ENCODE results near the gene GNB1.
A peak's percentile ranks its signal among the peaks of the same experiment; 100 is the strongest.

DNA sequence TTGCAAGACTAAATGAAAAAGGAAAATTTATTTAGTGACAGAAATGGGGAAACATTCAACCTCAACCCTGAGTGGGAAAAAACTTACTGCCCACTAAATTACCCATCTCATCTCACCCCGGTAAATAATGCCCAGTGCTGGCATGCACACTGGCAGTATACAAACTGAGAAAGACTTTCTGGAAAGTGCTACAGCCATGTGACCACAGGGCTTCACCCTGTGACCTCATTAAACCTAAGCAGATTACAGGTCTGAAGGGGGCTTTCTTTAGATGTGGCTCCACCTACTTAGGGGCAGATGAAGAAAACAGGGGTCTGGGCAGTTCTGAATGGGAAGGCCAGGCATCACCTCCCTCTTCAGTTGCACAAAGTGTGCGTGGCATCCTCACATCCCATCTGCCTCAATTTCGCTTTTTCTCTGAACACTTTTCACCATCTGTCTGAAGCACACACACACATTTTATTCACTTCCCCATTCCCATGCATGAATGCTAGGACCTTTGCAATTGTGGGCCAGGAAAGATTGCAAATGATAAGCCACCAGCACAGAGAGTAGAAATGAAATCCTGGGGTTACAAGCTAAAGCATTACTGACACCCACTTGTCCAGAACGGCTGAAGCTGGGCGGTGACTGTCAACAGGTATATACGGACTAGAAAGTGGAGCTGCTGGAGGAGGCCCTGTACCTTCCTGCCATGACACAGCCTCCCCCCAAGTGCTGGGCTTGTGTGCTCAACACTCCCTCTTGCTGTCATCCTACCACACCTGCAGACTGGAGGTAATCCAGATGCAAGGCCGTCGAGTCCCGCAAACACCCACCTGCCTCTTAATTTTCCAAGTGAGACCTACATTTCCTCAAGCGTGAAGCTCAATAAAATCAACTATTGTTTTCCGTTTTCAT, 115.3 kb downstream of the GNB1 start:
- no peak for TF ChIP-seq ZNF384 (IDR thresholded peaks at IDR 0.05; ENCODE audit: borderline replicate concordance, low read depth, low read length)
- TF ChIP-seq NR2C1 (IDR thresholded peaks at IDR 0.05), result no peak
- TF ChIP-seq, protein P1, sequence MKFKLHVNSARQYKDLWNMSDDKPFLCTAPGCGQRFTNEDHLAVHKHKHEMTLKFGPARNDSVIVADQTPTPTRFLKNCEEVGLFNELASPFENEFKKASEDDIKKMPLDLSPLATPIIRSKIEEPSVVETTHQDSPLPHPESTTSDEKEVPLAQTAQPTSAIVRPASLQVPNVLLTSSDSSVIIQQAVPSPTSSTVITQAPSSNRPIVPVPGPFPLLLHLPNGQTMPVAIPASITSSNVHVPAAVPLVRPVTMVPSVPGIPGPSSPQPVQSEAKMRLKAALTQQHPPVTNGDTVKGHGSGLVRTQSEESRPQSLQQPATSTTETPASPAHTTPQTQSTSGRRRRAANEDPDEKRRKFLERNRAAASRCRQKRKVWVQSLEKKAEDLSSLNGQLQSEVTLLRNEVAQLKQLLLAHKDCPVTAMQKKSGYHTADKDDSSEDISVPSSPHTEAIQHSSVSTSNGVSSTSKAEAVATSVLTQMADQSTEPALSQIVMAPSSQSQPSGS (IDR thresholded peaks at IDR 0.05; ENCODE audit: low read length), result no peak
- TF ChIP-seq RAD21 (IDR thresholded peaks at IDR 0.05; ENCODE audit: insufficient read depth, low read depth, low read length), result no peak
- TF ChIP-seq, protein P2, sequence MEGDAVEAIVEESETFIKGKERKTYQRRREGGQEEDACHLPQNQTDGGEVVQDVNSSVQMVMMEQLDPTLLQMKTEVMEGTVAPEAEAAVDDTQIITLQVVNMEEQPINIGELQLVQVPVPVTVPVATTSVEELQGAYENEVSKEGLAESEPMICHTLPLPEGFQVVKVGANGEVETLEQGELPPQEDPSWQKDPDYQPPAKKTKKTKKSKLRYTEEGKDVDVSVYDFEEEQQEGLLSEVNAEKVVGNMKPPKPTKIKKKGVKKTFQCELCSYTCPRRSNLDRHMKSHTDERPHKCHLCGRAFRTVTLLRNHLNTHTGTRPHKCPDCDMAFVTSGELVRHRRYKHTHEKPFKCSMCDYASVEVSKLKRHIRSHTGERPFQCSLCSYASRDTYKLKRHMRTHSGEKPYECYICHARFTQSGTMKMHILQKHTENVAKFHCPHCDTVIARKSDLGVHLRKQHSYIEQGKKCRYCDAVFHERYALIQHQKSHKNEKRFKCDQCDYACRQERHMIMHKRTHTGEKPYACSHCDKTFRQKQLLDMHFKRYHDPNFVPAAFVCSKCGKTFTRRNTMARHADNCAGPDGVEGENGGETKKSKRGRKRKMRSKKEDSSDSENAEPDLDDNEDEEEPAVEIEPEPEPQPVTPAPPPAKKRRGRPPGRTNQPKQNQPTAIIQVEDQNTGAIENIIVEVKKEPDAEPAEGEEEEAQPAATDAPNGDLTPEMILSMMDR (IDR thresholded peaks at IDR 0.05 in 2 of 3, conservative IDR thresholded peaks at IDR 0.05 in 1 of 3; ENCODE audit: control insufficient read depth in 2 of 3, extremely low read depth in 1 of 3, insufficient read depth in 1 of 3, low read depth in 3 of 3, low read length in 3 of 3), result peak in 2 of 3 experiments; percentile 15 to 23; a peak in 3 of 6 replicates
- TF ChIP-seq SMC3 (IDR thresholded peaks at IDR 0.05; ENCODE audit: borderline replicate concordance, low read length), result no peak

Data from GM12878 (cell line).